NK-92 (cell line): Measurements from ENCODE around the gene SLC35C1.
"Not testable (repeated sequence)": the region's sequence is repeated elsewhere in the genome, so short reads cannot be mapped to it uniquely, and the experiment has no call there.

Experiments
- DNase-seq: peaks from one replicate; lab custom pipeline; 2025; ENCODE audit not compliant: unreplicated experiment; lab: John Stamatoyannopoulos, UW

Gene SLC35C1

GRCh38 chr11:45786272-45786671 is 18.7 kb upstream of the SLC35C1 start:
- DNase-seq, result no peak

- no peak for DNase-seq
Measured at GRCh38 chr11:45788887-45789286, 16.1 kb upstream of the SLC35C1 start.

DNA sequence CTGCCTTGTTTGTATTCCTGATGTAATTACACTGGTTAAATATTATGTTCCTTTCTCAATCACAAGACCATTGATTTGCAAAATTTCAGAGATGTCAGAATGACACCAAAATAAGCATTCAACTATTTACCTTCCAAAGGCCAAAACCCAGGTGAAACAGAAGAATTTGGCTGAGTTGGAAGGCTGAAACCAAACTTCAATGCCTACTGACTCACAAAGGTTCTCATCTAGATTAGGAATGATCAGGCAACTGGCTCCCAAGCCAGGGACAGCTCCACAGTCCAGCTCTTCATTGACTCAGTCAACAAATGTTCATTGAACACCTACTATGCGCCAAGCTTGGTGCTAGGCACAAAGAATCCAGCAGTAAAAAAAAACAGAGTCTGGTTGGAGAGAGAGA is 13.4 kb upstream of the SLC35C1 start:
- no peak for DNase-seq

DNA sequence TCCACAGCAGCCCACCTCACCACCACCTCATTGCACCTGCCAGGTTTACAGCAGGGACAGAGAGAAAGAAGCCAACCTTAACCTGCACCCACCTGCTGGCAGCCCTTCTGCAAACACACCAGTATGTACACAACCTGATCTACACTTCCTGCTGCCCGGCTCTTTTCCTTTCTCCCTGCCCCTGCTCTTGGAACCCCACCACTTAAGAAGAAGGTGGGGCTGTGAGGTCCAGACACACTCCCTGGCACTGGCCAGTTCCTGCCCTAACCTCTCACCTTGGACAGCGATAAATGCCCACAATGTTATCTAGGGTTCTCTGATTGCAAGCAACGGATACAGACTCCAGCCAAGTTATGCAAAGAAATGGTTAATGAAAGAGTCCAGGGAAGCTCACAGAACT is 10.8 kb upstream of the SLC35C1 start:
- DNase-seq, result no peak

- DNase-seq, result no peak
Measured at GRCh38 chr11:45795379-45795778, 9.6 kb upstream of the SLC35C1 start.

DNA sequence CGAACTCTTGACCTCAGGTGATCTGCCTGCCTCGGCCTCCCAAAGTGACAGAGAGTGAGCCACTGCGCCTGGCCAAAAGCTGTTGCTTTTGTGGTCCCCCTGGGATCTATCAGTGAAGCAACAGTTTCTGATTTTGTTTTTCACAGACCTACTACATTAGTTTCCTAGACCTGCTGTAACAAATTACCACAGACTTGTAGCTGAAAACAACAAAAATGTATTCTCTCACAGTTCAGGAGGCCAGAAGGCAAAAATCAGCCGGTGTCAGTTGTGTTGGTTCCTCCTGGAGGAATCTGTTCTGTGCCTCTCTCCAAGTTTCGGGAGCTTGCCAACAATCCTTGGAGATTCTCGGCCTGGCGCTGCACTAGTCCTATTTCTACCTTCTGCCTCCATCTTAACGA is 8.5 kb upstream of the SLC35C1 start:
- no peak for DNase-seq

DNA sequence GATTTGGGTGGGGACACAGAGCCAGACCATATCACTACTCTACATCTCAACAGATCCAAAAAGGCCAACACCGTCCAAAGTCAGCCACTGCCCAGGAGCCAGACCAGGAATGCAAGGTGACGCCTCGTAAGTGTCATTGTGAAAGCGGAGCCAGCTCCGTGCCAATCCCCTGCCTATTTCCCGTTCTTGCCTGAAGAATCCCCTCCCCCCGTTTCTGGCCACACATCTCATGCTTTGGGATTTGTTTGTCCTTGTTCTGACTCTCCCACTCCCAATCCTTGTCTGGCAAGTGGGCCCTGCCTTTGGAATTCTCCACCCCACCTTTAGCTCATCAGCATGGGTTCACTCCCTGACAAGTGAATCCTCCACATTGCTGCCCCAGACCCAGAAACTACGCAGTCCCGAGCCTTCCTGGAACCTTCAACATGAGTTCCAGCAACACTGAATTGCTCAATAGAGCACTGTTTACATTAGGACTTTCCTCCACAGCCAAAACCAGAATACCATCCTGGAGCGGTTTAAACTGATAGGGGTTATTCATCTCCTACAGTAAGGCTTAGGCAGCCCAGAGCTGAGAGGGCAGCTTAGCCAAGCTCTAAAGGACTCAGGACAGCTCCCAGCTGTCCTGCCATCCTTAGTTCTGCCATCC is 6.0 kb upstream of the SLC35C1 start:
- no peak for DNase-seq

DNA sequence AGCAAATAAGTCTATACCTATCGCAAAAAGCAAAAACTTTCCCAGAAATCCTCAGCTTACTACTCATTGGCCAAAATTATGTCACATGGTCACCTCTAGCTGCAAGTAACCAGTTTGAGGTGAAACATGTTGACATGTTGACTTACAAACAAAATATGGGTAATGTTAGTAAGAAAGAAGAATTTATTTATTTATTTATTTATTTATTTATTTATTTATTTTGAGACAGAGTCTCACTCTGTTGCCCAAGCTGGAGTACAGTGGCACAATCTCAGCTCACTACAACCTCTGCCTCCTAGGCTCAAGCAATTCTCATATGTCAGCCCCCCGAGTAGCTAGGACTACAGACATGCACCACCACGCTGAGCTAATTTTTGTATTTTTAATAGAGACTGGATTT is 5.4 kb upstream of the SLC35C1 start:
- DNase-seq, result no peak

DNA sequence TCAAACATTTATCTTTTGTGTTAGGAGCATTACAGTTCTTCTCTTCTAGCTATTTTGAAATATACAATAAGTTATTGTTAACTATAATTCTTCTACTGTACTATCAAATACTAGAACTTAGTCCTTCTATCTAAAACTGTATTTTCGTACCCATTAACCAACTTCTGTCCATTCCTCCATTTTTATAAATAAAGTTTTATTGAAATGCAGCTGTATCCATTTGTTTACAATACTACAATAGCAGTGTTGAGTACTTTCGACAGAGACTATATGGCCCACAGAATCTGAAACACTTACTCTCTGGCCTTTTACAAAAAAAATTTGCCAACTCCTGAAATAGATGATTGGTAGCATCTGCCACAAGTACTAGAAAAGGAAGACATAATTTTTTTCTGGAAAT is 4.7 kb upstream of the SLC35C1 start:
- no peak for DNase-seq

- DNase-seq, result no peak
Measured at GRCh38 chr11:45801723-45802315, 3.1 kb upstream of the SLC35C1 start.

- DNase-seq, result no peak
Measured at GRCh38 chr11:45802531-45803317, 2.2 kb upstream of the SLC35C1 start.

- no peak for DNase-seq
Measured at GRCh38 chr11:45803971-45804760, 783 bp upstream of the SLC35C1 start.

DNA sequence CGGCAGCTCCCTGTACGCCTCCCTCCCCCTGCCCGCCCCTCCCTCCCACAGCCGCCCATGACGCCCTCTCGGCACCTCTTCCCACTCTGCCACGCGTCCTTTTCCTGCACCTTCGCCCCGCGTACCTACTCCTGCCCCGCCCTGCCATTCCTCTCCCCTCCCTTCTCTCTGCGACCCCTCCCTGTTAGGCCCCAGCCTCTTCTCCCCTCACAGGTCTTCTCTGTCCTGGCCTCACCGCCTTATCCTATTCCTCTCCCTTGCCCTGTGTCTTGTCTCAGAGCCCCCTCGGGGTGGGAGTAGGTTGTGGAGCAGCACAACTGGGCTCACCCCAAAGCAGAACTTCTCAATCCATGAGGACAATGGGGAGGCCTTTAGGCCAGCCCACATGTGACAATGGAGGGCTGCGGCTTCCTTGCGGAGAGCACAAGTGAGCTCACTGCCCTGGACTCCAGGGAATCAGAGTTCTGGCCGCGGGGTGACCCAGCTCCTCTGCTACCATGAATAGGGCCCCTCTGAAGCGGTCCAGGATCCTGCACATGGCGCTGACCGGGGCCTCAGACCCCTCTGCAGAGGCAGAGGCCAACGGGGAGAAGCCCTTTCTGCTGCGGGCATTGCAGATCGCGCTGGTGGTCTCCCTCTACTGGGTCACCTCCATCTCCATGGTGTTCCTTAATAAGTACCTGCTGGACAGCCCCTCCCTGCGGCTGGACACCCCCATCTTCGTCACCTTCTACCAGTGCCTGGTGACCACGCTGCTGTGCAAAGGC is 539 bp downstream of the SLC35C1 start:
- DNase-seq, result no peak

- DNase-seq, result no peak
Measured at GRCh38 chr11:45806072-45806933, 1.4 kb downstream of the SLC35C1 start.

DNA sequence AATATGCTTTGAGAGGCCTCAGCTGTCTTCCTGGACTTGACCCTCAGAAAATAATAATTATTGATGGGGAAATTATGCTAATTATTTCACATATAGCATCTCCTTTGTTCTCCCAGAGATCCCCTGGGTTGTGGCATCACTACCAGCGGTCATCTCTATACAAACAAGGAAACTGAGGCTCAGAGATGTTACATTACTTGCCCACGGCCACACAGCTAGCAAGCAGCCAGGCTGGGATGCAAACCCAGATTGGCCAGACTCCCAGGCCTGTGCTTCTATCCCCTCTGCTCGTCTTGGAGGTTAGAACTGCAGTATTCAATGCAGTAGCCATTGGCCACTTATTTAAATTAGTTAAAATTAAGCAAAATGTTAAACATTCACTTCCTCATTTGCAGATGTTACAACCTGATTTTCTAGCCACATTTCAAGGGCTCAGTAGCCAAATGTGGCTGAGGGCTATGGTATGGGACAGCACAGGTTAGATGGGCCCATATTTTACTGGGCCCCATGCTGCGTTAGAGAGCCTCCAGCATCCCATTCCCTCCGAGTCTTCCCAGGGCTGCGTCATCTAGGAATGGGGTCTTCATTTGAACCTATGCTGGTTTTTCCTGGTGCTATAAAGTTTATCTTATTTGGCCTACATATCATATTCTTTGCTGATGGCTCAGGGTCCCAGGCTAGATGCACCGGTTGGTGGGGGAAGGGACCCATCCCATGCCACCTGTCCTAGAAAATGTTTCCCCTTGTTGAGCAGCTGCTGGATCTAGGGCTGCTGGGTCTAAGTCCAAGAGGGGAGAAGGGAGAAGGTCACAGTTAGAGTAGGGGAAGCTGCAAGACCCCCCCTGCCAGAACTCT is 2.2 kb downstream of the SLC35C1 start:
- DNase-seq, result no peak

GRCh38 chr11:45807792-45808238 is 2.9 kb downstream of the SLC35C1 start:
- DNase-seq, result no peak

DNA sequence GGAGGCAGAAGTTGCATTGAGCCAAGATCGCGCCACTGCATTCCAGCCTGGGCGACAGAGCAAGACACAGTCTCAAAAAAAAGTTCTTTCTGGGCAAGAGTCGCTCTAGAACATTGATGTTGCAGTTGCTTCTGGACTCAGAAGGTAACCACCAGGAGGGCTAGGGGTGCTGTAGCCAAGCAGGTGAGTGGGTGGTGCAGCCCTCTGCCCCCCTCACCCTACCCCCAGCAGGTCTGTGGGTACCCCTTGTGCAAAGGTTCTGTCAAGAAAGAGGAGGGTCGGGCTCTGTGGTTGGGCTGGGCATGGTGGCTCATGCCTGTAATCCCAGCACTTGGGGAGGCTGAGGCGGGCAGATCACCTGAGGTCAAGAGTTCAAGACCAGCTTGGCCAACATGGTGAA is 3.5 kb downstream of the SLC35C1 start:
- DNase-seq, result not testable (repeated sequence)

DNA sequence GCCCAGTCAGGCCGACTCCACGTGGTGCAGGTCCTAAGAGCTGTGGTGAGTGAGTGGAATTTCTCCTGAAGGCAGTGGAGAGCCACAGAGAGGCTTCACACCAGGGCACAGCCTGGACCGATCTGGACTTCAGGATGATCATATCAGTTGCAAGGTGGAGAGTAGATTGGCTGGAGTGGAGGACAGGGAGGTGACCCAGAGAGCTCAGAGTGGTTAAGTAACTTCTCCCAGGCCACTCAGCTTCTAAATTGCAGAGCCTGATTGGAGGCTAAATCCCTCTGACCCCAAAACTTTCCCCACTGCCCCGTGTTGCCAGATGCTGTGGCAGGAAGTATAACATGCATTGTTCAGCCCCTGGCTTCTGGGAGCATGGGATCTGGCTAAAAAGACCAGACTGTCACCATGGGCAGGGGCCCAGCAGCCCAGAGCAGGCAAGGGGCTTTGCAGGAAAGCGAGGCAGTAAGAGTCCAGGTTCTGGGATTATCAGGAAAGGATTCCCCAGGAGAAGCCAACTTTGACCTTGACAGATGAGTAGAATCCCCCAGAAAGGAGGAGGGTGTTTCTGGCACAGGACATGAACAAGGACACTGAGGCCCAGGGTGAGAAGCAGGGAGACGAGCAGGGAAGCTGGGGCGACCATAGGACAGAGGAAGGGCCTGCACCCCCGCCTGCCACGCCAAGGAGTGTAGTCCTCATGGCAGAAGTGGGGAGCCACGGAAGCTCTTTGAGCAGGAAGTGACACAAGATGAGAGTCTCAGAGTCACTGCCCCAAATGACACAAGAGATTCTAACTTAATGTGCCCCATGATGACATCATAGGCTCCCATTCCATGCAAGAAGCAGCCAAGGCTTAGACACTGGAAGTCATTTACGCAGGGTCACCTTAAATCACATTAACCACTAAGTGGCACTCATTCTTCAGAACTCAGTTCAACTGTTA is 4.8 kb downstream of the SLC35C1 start:
- no peak for DNase-seq
